GM21526 (cell line): Measurements from ENCODE around the gene ZACN.

Experiments
- ATAC-seq: cut with Tn5 transposase; IDR thresholded peaks from one replicate; pipeline ENCODE4 v1.9.1; 2021; ENCODE audit warnings: moderate library complexity; ENCODE audit not compliant: unreplicated experiment, low FRiP score

The ZACN gene

DNA sequence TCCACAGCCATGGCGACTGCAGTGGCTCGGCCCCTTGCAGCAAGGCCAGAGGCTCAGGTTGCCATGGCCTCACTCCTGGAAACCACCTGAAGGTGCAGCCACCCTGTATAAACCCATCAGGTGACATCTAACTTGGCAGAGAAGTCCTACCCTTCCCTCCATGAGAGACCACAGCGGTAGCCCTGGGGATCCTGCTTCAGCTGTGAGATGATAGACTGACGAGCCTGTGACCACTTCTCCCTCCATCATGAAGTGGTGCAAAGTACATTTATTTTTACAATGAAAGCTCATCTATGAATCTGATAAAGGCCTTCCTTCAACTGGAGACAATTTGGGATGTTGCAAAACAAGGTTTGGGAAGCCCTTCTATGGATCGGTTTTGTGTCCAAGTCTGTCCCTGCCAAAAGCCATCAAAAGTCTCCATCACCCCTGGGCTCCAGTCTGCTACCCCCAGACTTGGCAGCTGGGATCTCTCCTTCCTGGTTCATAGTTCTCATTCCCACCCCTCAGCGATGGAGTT, 1.8 kb downstream of the ZACN start:
- no peak for ATAC-seq

DNA sequence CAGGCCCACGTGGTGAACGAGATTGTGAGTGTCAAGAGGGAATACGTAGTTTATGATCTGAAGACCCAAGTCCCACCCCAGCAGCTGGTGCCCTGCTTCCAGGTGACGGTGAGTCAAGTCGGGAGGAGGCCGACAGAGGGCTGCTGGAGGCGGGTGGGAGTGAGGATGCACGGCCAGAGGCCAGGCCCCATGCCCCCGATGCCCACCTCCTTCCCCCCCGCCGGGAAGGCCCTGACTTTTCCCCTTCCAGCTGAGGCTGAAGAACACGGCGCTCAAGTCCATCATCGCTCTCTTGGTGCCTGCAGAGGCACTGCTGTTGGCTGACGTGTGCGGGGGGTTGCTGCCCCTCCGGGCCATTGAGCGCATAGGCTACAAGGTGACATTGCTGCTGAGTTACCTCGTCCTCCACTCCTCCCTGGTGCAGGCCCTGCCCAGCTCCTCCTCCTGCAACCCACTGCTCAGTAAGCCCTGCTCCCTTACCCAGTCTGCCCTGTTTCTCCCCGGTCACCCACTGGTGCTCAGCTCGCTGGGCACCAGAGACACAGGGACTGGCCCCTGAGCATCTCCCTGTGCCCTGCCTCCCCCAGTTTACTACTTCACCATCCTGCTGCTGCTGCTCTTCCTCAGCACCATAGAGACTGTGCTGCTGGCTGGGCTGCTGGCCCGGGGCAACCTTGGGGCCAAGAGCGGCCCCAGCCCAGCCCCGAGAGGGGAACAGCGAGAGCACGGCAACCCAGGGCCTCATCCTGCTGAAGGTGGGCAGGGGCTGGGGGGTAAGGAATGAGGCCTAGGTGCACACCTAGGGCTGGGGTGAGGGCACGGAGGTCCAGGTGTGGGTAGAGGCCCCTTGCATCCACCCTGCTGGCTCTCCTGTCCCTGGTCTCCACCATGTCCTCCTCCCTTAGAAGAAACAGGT, 2.6 kb downstream of the ZACN start:
- no peak for ATAC-seq

GRCh38 chr17:76082326-76083251, 3.6 kb downstream of the ZACN start:
- ATAC-seq, result no peak

DNA sequence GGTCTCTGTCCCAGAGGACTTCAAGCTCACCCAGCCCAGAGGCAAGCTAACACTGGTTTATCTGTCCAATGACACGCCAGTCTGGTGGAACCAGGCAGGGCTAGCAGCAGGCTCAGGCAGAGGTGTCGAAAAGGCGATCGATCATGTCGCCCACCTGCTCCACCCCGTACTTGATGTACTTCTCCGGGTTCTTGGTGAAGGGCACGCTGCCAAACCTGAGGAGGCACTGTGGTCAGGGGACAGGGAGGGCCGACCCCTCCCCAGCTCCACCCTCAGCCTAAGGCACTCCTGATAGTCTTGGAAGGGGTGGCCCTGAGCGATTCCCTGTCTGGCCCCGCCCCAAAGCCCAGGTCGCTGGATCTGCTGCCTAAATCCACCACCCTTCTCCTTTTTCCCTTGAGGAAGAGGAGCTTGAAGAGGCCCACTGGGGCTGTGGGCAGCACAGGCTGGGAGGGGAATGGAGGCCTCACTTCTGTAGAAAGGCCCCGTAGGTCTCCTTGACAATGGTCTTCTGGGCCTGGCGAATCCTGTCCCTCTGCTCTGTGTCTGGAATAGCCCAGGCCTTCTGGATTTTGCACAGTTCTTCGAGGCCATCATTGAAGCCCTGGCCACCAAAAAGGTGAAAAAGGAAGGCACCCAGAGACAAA, 4.7 kb downstream of the ZACN start:
- no peak for ATAC-seq

GRCh38 chr17:76085066-76085730, 6.2 kb downstream of the ZACN start:
- ATAC-seq, result no peak

DNA sequence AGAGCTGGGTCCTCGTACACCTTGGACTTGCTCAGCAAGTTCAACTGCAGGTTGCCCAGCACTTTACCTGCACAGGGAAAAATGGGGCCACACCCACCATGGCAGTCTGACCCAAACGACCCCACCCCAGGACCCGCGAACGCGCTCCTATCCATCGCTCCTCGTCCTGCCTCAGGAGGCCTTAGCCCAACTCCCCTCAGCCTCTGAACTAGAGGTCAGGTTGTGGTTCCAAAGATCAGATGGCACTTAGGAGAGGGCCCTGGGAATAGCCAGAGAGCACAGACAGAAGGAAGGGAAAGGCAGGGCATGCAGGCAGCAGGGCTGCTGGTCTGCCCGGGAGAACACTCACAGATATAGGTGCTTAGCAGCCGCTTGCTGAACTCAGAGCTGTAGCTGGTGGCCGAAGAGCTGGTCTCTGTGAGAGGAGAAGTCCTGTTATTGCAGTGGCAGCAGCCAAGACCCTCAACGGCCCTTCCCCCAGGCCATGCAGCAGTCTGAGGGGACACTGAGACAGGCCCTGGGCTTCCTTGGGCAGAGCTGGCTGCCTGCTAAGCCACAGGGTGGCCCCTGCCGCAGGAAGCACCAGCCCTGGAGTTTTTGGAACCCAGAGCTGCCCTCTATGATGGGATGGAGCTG, 6.9 kb downstream of the ZACN start:
- ATAC-seq, result no peak

- no peak for ATAC-seq
Observed at GRCh38 chr17:76086384-76086783, 7.4 kb downstream of the ZACN start.

- no peak for ATAC-seq
Observed at GRCh38 chr17:76087531-76087930, 8.5 kb downstream of the ZACN start.

DNA sequence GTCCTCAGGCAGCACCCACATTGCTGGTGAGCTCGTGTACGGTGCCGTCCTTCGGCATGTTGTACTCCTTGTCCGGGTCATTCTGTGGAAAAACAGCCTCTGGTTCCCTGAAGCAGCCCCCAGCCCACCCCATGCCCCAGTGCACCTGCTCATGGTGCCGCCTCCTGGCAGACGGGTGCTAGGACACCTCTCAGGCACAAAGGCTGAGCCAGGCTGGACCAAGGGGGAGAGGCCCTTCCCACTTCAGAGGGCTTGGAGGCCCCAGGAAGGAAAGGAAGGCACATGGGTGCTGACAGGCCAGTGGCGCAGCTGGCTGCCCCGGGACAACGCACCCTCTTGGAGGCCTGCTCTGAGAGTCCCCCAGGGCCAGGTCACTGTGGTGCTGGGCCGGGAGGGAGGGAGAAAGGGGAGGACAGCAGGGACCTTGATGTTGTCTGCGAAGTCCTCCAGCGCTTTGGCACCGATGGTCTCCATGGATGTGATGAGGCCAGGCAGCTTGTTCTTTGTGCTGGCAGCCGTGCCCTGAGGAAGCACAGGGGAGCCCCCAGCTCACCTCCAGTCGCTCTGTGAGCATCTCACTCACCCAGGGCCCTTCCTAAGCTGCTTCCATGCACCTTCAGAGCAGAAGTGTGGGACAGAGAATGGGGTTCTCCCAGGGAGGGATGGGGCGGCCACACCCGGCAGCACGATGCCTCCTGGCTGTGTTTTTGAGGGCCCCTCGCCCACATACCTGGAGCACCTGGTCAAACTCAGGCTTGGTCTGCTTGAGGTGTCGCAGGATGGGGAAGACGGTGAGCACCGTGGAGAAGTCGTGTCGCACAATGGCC, 9.3 kb downstream of the ZACN start:
- no peak for ATAC-seq

- no peak for ATAC-seq
Observed at GRCh38 chr17:76088868-76089576, 10.0 kb downstream of the ZACN start.

GRCh38 chr17:76089680-76090516, 10.9 kb downstream of the ZACN start:
- ATAC-seq, result no peak

DNA sequence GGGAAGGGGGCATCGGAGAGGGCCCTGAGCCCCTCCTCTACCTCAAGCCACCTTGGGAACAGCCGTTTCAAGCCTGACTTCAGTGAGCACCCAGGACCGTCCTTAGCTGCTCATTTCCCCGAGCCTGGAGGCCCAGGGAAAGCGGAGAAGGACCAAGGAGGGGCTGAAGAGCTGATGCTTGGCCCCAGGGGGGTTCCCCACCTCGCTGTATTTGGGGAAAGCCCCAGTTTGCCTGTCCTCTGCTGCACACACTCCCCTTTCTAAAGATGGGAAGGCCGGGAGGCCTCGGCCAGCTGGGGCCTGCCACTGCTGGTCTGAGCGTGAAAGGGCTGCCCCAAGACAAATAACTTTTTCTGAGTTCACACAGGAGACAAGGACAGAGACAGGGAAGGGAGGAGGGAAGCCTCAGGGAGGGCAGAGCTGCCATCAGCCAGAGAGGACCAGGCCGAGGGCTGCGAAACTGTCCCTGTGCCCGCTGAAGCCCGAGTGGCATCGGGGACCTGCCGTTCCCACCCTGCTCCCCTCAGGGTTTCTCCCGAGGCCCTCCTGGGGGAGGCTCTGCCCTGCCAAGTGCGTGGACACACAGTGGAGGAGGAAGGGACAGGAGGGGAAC, 11.6 kb downstream of the ZACN start:
- ATAC-seq, result no peak

DNA sequence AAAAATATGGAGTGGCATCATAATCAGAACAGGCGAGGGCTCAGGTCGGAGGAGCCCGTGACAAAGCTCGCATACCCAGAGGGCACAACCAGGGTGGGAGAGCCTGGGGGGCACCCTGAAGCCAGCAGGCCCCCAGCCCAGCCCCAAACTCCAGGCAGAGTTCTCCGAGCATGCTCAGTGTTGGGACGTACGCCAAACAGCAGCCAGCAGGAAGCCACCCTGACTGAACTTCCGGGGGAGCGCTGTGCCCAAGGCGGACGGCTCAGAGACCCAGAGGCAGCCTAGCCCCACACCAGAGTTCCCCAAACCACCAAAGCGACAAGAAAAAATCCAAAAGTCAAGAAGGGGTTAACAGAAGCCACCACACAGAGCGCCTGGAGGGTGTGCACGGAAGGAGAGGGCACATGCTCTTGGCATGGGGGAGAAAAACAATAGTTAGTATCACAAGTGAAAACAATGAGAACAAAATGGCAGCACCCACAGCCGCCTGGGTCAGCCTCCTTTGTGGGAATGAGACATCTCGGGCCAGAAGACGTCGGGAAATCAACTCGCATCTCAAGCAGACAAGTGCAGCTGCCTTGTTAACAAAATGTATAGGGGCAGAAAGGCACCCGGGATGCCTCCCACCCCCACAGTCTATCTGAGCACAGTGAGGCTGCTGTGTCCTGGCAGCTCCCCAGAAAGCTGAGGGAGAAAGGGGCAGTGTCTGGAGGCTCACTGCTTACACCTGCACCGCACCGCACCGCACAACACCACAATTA, 12.7 kb downstream of the ZACN start:
- no peak for ATAC-seq

GRCh38 chr17:76092526-76093413, 13.8 kb downstream of the ZACN start:
- ATAC-seq, result no peak

DNA sequence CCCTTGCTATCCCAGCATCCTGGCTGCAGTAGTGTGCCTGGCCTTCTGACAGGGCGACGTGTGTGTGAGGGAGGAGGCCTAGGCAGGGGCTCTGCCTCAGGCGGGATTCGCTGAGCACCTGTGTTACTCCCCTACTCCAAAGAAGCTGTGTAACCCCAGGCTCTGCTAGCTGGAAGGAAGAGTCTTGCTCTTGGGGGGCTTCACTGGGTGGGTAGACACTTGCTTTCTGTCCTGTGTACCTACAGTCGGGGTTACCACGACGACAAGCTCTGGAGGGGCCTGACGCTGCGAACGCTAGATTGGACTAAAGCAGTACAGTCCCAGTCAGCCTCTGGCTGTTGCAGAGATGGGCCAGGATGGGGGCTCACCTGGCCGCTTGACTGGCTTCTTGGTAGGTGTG, 15.1 kb downstream of the ZACN start:
- no peak for ATAC-seq
